CD4-positive, alpha-beta T cell (primary cell): Measurements from ENCODE around the gene SLC26A5. TPM values are rescaled to one million over a fixed set of nuclear protein-coding genes. Genes with fewer than 3 reads are reported as not detected.

Experiments used
- ATAC-seq: fragments of 200-7000 bp; cut with Tn5 transposase; one replicate; pipeline ENCODE4 v1.10.0; 2022; ENCODE audit warnings: mild to moderate bottlenecking; ENCODE audit not compliant: poor library complexity
- CTCF ChIA-PET: fragments of 350-600 bp; sonication (Branson Sonifier 250); formaldehyde crosslinking; loops from one replicate; lab custom pipeline; 2021; ENCODE audit warnings: antibody characterized with exemption, inconsistent platforms; lab: Charles Lee
- POLR2A ChIA-PET: fragments of 350-600 bp; sonication (Branson Sonifier 250); formaldehyde crosslinking; loops from one replicate; lab custom pipeline; 2021; ENCODE audit warnings: antibody characterized with exemption, inconsistent platforms; lab: Charles Lee
- DNase-seq, 14 experiments: peaks; one replicate each; pipeline ENCODE4 v3.0.0-alpha.2; 2013 to 2020; ENCODE audit warnings: mixed read lengths in 2 of 14
- H3K27ac ChIP-seq, 2 donors: one replicate each; pipeline versions ENCODE4 v1.5.1 to v1.7.0; 2013; ENCODE audit warnings: low read length in 2 of 2, low read depth in 1 of 2, mild to moderate bottlenecking in 1 of 2
- H3K27me3 ChIP-seq, 2 experiments: 1 replicate in 1 of 2; 2 replicates in 1 of 2; pipeline versions ENCODE4 v1.6.1 to v1.7.0; 2013; ENCODE audit warnings: low read length in 2 of 2, control low read depth in 1 of 2, mild to moderate bottlenecking in 1 of 2, moderate library complexity in 1 of 2; ENCODE audit not compliant: insufficient read depth in 2 of 2, control insufficient read depth in 1 of 2
- H3K36me3 ChIP-seq: one replicate; pipeline ENCODE4 v1.6.1; 2013; ENCODE audit warnings: low read length, control low read depth; ENCODE audit not compliant: insufficient read depth
- H3K4me1 ChIP-seq: one replicate; pipeline ENCODE4 v1.6.1; 2013; ENCODE audit warnings: low read length, control low read depth; ENCODE audit not compliant: insufficient read depth
- H3K4me3 ChIP-seq: one replicate; pipeline ENCODE4 v1.5.1; 2013; ENCODE audit warnings: mild to moderate bottlenecking, low read length, moderate library complexity
- H3K9me3 ChIP-seq, 2 experiments: 1 replicate in 1 of 2; 2 replicates in 1 of 2; pipeline versions ENCODE4 v1.6.1 to v1.7.0; 2013; ENCODE audit warnings: low read length in 2 of 2, mild to moderate bottlenecking in 2 of 2, control low read depth in 1 of 2, moderate library complexity in 1 of 2; ENCODE audit not compliant: control insufficient read depth in 1 of 2, insufficient read depth in 1 of 2
- H3K27ac Mint-ChIP-seq: one replicate; pipeline ENCODE4 v1.8.0; 2020; ENCODE audit warnings: mixed read lengths
- H3K27me3 Mint-ChIP-seq: one replicate; pipeline ENCODE4 v1.8.0; 2021; ENCODE audit warnings: mixed read lengths
- H3K36me3 Mint-ChIP-seq: one replicate; pipeline ENCODE4 v1.8.0; 2021; ENCODE audit warnings: low read depth, mixed read lengths
- H3K4me1 Mint-ChIP-seq: one replicate; pipeline ENCODE4 v1.8.0; 2021; ENCODE audit warnings: low read depth, mixed read lengths
- H3K4me3 Mint-ChIP-seq: one replicate; pipeline ENCODE4 v1.8.0; 2020; ENCODE audit warnings: mild to moderate bottlenecking, mixed read lengths
- H3K9me3 Mint-ChIP-seq: one replicate; pipeline ENCODE4 v1.8.0; 2020; ENCODE audit warnings: mixed read lengths
- intact Hi-C, 2 experiments: fragments of 100-400 bp; cut with DNase I in 1 of 2; cut with micrococcal nuclease in 1 of 2; formaldehyde crosslinking; loops; one replicate each; pipeline versions ENCODE4 v1.15.1 to v1.9.0; 2023 to 2025; cut with DNase I, micrococcal nuclease
- total RNA-seq, 174 experiments: library from RNA in 2 of 174; stranded (reverse) in 2 of 174; gene quantifications; one replicate each; pipeline ENCODE4 v1.2.3 and lab custom pipeline; 2021 to 2026
- TF ChIP-seq, protein P1 (sequence below): fragments of 200-600 bp; IDR thresholded peaks from one replicate; pipeline ENCODE4 v1.8.0; 2022; ENCODE audit warnings: antibody characterized with exemption, mild to moderate bottlenecking

Gene SLC26A5
- total RNA-seq, 2 experiments from 2014 or later = not detected

DNA sequence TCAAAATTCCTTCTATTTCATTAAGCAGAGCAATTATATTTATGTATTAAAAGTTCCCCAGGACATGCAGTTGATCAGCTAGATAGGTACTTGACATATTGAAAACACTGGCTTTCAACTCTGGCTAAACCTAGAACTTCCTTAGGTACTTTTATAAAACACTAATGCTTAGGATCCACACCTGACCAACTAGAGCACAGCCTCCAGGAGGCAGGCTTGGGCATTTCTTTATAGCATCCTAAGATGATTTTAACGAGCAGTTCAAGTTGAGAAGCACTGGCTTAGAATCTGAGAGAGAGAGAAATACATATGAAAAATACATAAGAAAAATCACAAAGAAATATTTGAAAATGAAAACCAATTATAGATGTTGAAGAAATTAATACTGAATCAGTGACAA is 20.8 kb downstream of the SLC26A5 start:
- no peaks in the 10 kb centered on the region for H3K36me3 ChIP-seq
- H3K9me3 Mint-ChIP-seq = no peaks in the 10 kb centered on the region
- H3K27ac Mint-ChIP-seq = no peak overlapping the region
- no peak overlapping the region for H3K4me3 ChIP-seq
- ATAC-seq (no peak), DNase-seq (no peak)
- no peaks in the 10 kb centered on the region for H3K4me1 Mint-ChIP-seq
- no peaks in the 10 kb centered on the region for H3K27me3 ChIP-seq
- H3K4me3 Mint-ChIP-seq = no peak overlapping the region
- intact Hi-C loops = no loop called here
- TF ChIP-seq, protein P1, sequence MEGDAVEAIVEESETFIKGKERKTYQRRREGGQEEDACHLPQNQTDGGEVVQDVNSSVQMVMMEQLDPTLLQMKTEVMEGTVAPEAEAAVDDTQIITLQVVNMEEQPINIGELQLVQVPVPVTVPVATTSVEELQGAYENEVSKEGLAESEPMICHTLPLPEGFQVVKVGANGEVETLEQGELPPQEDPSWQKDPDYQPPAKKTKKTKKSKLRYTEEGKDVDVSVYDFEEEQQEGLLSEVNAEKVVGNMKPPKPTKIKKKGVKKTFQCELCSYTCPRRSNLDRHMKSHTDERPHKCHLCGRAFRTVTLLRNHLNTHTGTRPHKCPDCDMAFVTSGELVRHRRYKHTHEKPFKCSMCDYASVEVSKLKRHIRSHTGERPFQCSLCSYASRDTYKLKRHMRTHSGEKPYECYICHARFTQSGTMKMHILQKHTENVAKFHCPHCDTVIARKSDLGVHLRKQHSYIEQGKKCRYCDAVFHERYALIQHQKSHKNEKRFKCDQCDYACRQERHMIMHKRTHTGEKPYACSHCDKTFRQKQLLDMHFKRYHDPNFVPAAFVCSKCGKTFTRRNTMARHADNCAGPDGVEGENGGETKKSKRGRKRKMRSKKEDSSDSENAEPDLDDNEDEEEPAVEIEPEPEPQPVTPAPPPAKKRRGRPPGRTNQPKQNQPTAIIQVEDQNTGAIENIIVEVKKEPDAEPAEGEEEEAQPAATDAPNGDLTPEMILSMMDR = no peak
- peaks cover 18% of the 10 kb centered on the region for H3K27me3 Mint-ChIP-seq
- H3K9me3 ChIP-seq = no peaks in the 10 kb centered on the region
- ChIA-PET CTCF (no interaction called here), POLR2A (no interaction called here)
- H3K27ac ChIP-seq = no peak overlapping the region
- H3K36me3 Mint-ChIP-seq = no peaks in the 10 kb centered on the region
- no peaks in the 10 kb centered on the region for H3K4me1 ChIP-seq

DNA sequence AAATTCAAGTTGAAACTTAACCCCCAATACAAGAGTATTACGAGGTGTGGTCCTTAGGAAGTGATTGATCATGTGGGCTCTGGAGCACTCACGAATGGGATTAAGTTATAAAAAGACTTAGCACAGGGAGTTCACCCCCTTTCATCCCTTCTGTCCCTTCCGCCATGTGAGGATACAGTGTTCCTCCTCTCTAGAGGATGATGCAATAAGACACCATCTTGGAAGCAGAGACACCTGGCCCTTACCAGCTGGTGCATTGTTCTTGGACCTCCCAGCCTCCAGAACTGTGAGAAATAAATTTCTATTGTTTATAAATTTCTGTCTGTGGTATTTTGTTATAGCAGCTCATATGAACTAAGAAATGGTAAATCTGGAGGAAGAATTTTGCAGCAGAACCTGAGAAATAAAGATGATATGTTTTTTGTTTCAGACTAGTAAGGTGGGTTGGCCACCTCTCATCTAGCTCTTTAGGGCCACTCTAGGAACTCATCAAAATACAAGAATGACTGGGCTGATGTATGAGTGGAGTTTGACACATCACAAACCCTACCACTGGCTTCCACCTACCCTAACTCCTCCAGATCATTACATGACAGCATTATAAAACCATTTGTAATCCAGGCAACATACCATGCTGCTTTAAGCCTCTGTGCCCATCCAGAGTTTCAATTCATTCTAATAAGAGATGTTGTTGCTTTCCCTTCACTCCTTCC is 22.4 kb downstream of the SLC26A5 start:
- Mint-ChIP-seq H3K4me3 (no peak overlapping the region), H3K27me3 (peaks cover 23% of the 10 kb centered on the region), H3K9me3 (no peaks in the 10 kb centered on the region), H3K4me1 (no peaks in the 10 kb centered on the region), H3K36me3 (no peaks in the 10 kb centered on the region), H3K27ac (no peak overlapping the region)
- Histone ChIP-seq H3K36me3 (no peaks in the 10 kb centered on the region), H3K4me3 (no peak overlapping the region), H3K27ac (no peak overlapping the region), H3K9me3 (no peaks in the 10 kb centered on the region), H3K27me3 (peaks cover 0 to 2% of the 10 kb centered on the region in 2 experiments), H3K4me1 (no peaks in the 10 kb centered on the region)
- ATAC-seq (no peak), DNase-seq (no peak)
- ChIA-PET POLR2A (no interaction called here), CTCF (no interaction called here)
- TF ChIP-seq, protein P1 = no peak
- intact Hi-C loops = no loop called here

DNA sequence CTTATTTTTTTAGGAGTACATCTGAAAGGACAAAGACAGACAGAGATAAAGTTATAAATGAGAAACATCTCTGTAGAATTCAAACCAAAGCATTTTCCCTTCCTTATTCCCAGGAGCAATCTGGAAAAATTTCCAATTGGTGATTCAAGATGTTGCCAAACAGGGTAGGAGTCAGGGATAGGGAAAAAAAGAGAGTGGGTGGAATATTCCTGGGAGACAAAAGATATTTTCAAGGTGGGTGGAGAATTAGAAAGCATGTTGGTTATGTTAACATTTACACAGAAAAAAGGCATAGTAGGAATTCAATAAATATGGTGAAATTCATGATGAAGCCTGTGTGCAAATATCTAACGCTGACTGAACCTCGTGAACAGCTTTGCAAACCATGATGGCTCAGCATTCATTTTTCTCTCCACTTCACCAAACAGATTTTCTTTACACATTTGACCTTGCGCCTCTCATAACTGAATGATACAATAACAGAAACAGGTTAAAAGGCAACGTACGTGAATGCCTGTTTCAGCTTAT is 25.1 kb downstream of the SLC26A5 start:
- H3K36me3 ChIP-seq = no peaks in the 10 kb centered on the region
- ATAC-seq (no peak), DNase-seq (no peak)
- no peaks in the 10 kb centered on the region for H3K4me1 ChIP-seq
- H3K27ac Mint-ChIP-seq = no peak overlapping the region
- H3K36me3 Mint-ChIP-seq = no peaks in the 10 kb centered on the region
- no peaks in the 10 kb centered on the region for H3K9me3 Mint-ChIP-seq
- CTCF ChIA-PET = no interaction called here
- H3K4me1 Mint-ChIP-seq = no peaks in the 10 kb centered on the region
- intact Hi-C loops = no loop called here
- H3K4me3 Mint-ChIP-seq = no peak overlapping the region
- POLR2A ChIA-PET = interaction anchor here (0.6 kb wide), 1 partner anchor 478 kb away, joined by 3 read pairs; no protein-coding TSS in a partner anchor
- TF ChIP-seq, protein P1 = no peak
- no peak overlapping the region for H3K4me3 ChIP-seq
- H3K27ac ChIP-seq = no peak overlapping the region
- H3K9me3 ChIP-seq = no peaks in the 10 kb centered on the region
- H3K27me3 Mint-ChIP-seq = peaks cover 28% of the 10 kb centered on the region
- H3K27me3 ChIP-seq = peaks cover 0 to 2% of the 10 kb centered on the region in 2 experiments
